A549 (cell line): ENCODE results near the gene NSUN6. TPM values are rescaled to one million over a fixed set of nuclear protein-coding genes. Genes with fewer than 3 reads are reported as not detected.

ENCODE experiments used
- ATAC-seq, 2 experiments: fragments of 200-7000 bp in 1 of 2; fragments of >200 bp in 1 of 2; cut with Nextera tagmentation in 1 of 2; cut with Tn5 transposase in 1 of 2; 3 replicates each; pipeline versions ENCODE4 v1.8.0 to v1.9.1; 2018 to 2020; ENCODE audit warnings: mild to moderate bottlenecking in 1 of 2, moderate library complexity in 1 of 2
- CTCF ChIA-PET: fragments of 300-600 bp; sonication (Branson Sonifier 250); formaldehyde crosslinking; extraction: SDS; loops from one replicate; lab custom pipeline; 2021; ENCODE audit warnings: antibody characterized with exemption, inconsistent platforms; lab: Yijun Ruan, JAX
- POLR2A ChIA-PET: fragments of 350-600 bp; formaldehyde crosslinking; extraction: SDS; loops from one replicate; lab custom pipeline; 2021; ENCODE audit warnings: antibody characterized with exemption, inconsistent platforms; lab: Yijun Ruan, JAX
- DNase-seq, 2 experiments: peaks; one replicate each; pipeline versions ENCODE4 v3.0.0 to v3.0.0-alpha.2; 2011 to 2016; ENCODE audit warnings: low read depth in 1 of 2, low spot score in 1 of 2
- FAIRE-seq: peaks from 2 replicates; lab custom pipeline; 2011; peaks lifted over from hg19 to GRCh38; lab: Jason Lieb, UNC
- H3K27ac ChIP-seq, 2 experiments: fragments of >200 bp; sonication (Bioruptor Twin); formaldehyde crosslinking; 3 replicates each; pipeline ENCODE4 v1.5.1; 2016 to 2017
- H3K4me1 ChIP-seq: fragments of >200 bp; sonication (Bioruptor Twin); formaldehyde crosslinking; 3 replicates; pipeline ENCODE4 v1.6.1; 2016
- H3K4me2 ChIP-seq: fragments of >200 bp; sonication (Bioruptor Twin); formaldehyde crosslinking; 3 replicates; pipeline ENCODE4 v1.6.1; 2016
- H3K4me3 ChIP-seq: fragments of >200 bp; sonication (Bioruptor Twin); formaldehyde crosslinking; 3 replicates; pipeline ENCODE4 v1.5.1; 2016
- H3K9me3 ChIP-seq: fragments of >200 bp; sonication (Bioruptor Twin); formaldehyde crosslinking; 3 replicates; pipeline ENCODE4 v1.6.1; 2016
- BCL3 ChIP-seq: fragments of >200 bp; sonication (Bioruptor Twin); formaldehyde crosslinking; IDR thresholded peaks from 3 replicates; pipeline ENCODE4 v1.6.1; 2016
- BHLHE40 ChIP-seq: IDR thresholded peaks from 2 replicates; pipeline ENCODE4 v1.6.1; 2012; ENCODE audit warnings: low read depth, low read length, inconsistent platforms
- CBX8 ChIP-seq: fragments of 200-600 bp; sonication (generic); IDR thresholded peaks from 2 replicates; pipeline ENCODE4 v1.6.1; 2016
- CHD2 ChIP-seq: fragments of 150-350 bp; IDR thresholded peaks from 2 replicates; pipeline ENCODE4 v1.6.1; 2014; ENCODE audit warnings: low read length; ENCODE audit not compliant: partially characterized antibody
- CHD4 ChIP-seq: fragments of 200-600 bp; sonication (generic); IDR thresholded peaks from 2 replicates; pipeline ENCODE4 v1.6.1; 2016; ENCODE audit warnings: antibody characterized with exemption, mild to moderate bottlenecking, borderline replicate concordance
- CTCF ChIP-seq: fragments of >200 bp; sonication (Bioruptor Twin); formaldehyde crosslinking; IDR thresholded peaks from 3 replicates; pipeline ENCODE4 v1.5.1; 2016
- E2F6 ChIP-seq: IDR thresholded peaks from 2 replicates; pipeline ENCODE4 v1.6.1; 2012; ENCODE audit warnings: low read depth, borderline replicate concordance
- EHMT2 ChIP-seq: fragments of 200-600 bp; sonication (generic); IDR thresholded peaks from 2 replicates; pipeline ENCODE4 v1.6.1; 2016; ENCODE audit warnings: antibody characterized with exemption, low read depth, mild to moderate bottlenecking, moderate library complexity
- EP300 ChIP-seq, 2 experiments: fragments of >200 bp; sonication (Bioruptor Twin); formaldehyde crosslinking; IDR thresholded peaks; 2 replicates in 1 of 2; 3 replicates in 1 of 2; pipeline ENCODE4 v1.6.1; 2016 to 2017
- ESRRA ChIP-seq: fragments of 150-350 bp; IDR thresholded peaks from 2 replicates; pipeline ENCODE4 v1.6.1; 2014; ENCODE audit warnings: mild to moderate bottlenecking, low read length, borderline replicate concordance
- FOSB ChIP-seq: fragments of 250-450 bp; sonication (Bioruptor Pico); IDR thresholded peaks from 2 replicates; pipeline ENCODE4 v1.5.0; 2020; ENCODE audit warnings: mild to moderate bottlenecking, moderate library complexity
- HES2 ChIP-seq: fragments of >200 bp; sonication (Bioruptor Twin); formaldehyde crosslinking; IDR thresholded peaks from 2 replicates; pipeline ENCODE4 v1.6.1; 2016
- HOXB13 ChIP-seq: fragments of 250-450 bp; sonication (Bioruptor Pico); IDR thresholded peaks from 2 replicates; pipeline ENCODE4 v1.5.0; 2020; ENCODE audit warnings: low read depth, mild to moderate bottlenecking, moderate library complexity
- KDM5A ChIP-seq: fragments of 200-600 bp; sonication (generic); IDR thresholded peaks from 2 replicates; pipeline ENCODE4 v1.6.1; 2016; ENCODE audit warnings: antibody characterized with exemption, mild to moderate bottlenecking
- NFE2L2 ChIP-seq: fragments of 150-350 bp; conservative IDR thresholded peaks from 2 replicates; pipeline ENCODE4 v1.6.1; 2014; ENCODE audit warnings: low read length
- NPAS2 ChIP-seq: fragments of 250-450 bp; sonication (Bioruptor Pico); IDR thresholded peaks from 2 replicates; pipeline ENCODE4 v1.8.0; 2022; ENCODE audit warnings: mild to moderate bottlenecking, moderate library complexity, borderline replicate concordance
- PBX3 ChIP-seq: IDR thresholded peaks from 2 replicates; pipeline ENCODE4 v1.6.1; 2012
- POLR2AphosphoS2 ChIP-seq: conservative IDR thresholded peaks from 2 replicates; pipeline ENCODE4 v1.6.1; 2012; ENCODE audit warnings: low read length, improper control_type of control experiment, inconsistent platforms
- RAD21 ChIP-seq, 2 experiments: fragments of >200 bp in 1 of 2; sonication (Bioruptor Twin) in 1 of 2; formaldehyde crosslinking in 1 of 2; IDR thresholded peaks in 1 of 2; conservative IDR thresholded peaks in 1 of 2; 2 replicates in 1 of 2; 3 replicates in 1 of 2; pipeline ENCODE4 v1.6.1; 2012 to 2018; ENCODE audit warnings: inconsistent platforms in 1 of 2
- RCOR1 ChIP-seq: fragments of 150-350 bp; IDR thresholded peaks from 2 replicates; pipeline ENCODE4 v1.6.1; 2014; ENCODE audit warnings: antibody characterized with exemption, low read length, low read depth
- RFX5 ChIP-seq: fragments of 450-650 bp; IDR thresholded peaks from 2 replicates; pipeline ENCODE4 v1.7.1; 2014; ENCODE audit warnings: antibody characterized with exemption, mild to moderate bottlenecking, moderate library complexity
- ZC3H11A ChIP-seq: fragments of 450-650 bp; IDR thresholded peaks from 2 replicates; pipeline ENCODE4 v1.6.1; 2014; ENCODE audit warnings: antibody characterized with exemption, mild to moderate bottlenecking
- ZNF302 ChIP-seq: fragments of 250-450 bp; sonication (Bioruptor Pico); IDR thresholded peaks from 2 replicates; pipeline ENCODE4 v1.9.0; 2021; ENCODE audit warnings: inconsistent platforms, mild to moderate bottlenecking, moderate library complexity
- ZSCAN20 ChIP-seq: fragments of 250-450 bp; sonication (Bioruptor Pico); IDR thresholded peaks from 2 replicates; pipeline ENCODE4 v1.8.0; 2022; ENCODE audit warnings: mild to moderate bottlenecking, moderate library complexity
- WGBS: methylation state at CpG from one replicate; pipeline ENCODE4 v1.1.6; 2017; ENCODE audit errors: missing lambda C conversion rate; 5-methylcytosine and 5-hydroxymethylcytosine counted together
- polyA plus RNA-seq, 4 experiments: library from polyadenylated mRNA; depleted of rRNA in 3 of 4; stranded (reverse); fragments of >200 nt; fragmentation: RNase III in 1 of 4; extraction: RNeasy Plus Mini Kit Qiagen cat#74134 plus additional on column Dnase treatment in 1 of 4; gene quantifications; 2 replicates in 3 of 4; 3 replicates in 1 of 4; pipeline ENCODE4 v1.2.3, GENCODE V29; 2011 to 2017
- TF ChIP-seq, protein P1 (sequence below): fragments of 250-450 bp; sonication (Bioruptor Pico); IDR thresholded peaks from 2 replicates; pipeline ENCODE4 v1.5.0; 2021; ENCODE audit warnings: mild to moderate bottlenecking, moderate library complexity, borderline replicate concordance

Gene NSUN6
- polyA plus RNA-seq, 2 of the 4 experiments (the other 2 are of a cell fraction), result 6.5 to 14.7 TPM

DNA sequence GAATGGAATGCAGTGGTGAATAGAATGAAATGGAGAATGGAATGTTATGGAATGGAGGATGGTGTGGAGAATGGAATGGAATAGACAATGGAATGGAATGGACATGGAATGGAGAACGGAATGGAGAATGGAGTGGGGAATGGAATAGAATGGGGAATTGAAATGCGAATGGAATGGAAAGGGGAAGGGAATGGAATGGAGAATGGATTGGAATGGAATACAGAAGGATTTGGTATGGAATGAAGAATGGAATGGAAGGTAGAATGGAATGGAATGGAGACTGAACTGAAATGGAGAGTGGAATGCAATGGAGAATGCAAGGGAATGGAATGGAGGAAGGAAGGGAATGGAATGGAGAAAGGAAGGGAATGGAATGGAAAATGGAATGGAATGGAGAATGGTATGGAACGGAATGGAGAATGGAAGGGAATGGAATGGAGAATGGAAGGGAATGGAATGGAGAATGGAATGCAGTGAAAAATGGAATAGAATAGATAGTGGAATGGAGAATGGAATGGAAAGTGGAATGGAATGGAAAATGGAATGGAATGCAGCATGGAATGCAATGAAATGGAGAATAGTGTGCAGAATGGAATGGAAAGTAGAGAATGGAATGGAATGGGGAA, 94.8 kb downstream of the NSUN6 start:
- TF ChIP-seq FOSB (CRISPR knock-in tag) (no peak), RFX5 (no peak), CBX8 (no peak), EHMT2 (no peak), NPAS2 (CRISPR knock-in tag) (no peak), EP300 (IDR thresholded peaks at IDR 0.05) (no peak), E2F6 (no peak), RAD21 (conservative IDR thresholded peaks at IDR 0.05 in 1 of 2, IDR thresholded peaks at IDR 0.05 in 1 of 2) (no peak), NFE2L2 (no peak), POLR2AphosphoS2 (no peak), CTCF (no peak), ZNF302 (CRISPR knock-in tag) (no peak)
- TF ChIP-seq, protein P1, sequence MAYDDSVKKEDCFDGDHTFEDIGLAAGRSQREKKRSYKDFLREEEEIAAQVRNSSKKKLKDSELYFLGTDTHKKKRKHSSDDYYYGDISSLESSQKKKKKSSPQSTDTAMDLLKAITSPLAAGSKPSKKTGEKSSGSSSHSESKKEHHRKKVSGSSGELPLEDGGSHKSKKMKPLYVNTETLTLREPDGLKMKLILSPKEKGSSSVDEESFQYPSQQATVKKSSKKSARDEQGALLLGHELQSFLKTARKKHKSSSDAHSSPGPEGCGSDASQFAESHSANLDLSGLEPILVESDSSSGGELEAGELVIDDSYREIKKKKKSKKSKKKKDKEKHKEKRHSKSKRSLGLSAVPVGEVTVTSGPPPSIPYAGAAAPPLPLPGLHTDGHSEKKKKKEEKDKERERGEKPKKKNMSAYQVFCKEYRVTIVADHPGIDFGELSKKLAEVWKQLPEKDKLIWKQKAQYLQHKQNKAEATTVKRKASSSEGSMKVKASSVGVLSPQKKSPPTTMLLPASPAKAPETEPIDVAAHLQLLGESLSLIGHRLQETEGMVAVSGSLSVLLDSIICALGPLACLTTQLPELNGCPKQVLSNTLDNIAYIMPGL (CRISPR knock-in tag), result no peak
- POLR2A ChIA-PET, result no interaction called here
- Histone ChIP-seq H3K4me3 (no peak overlapping the region), H3K27ac (no peak overlapping the region), H3K4me1 (no peaks in the 10 kb centered on the region), H3K4me2 (no peak overlapping the region), H3K9me3 (0 out of 3 replicates have a peak, but pooled peaks cover 4% of the 10 kb centered on the region)
- FAIRE-seq, result no peak
- 87% methylated on average over 3 of the region's 3 CpGs for WGBS
- CTCF ChIA-PET, result no interaction called here
- no peak for ATAC-seq
- DNase-seq, result no peak

DNA sequence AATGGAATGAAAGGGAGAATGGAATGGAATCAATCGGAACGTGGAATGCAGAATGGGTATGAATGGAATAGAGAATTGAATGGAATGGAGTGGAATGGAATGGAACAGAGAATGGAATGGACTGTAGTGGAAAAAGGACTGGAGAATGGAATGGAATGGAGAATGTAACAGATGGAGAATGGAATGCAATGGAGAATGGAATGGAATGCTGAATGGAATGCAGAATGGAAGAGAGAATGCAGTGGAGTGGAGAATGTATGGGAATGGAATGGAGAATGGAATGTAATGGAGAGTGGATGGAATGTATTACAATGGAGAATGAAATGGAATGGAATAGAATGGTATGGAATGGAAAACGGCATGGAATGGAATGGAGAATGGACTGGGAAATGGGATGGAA, 96.9 kb downstream of the NSUN6 start:
- ATAC-seq (no peak), FAIRE-seq (no peak), DNase-seq (no peak)
- WGBS, result 83% methylated on average over 3 of the region's 3 CpGs
- Histone ChIP-seq H3K4me2 (no peak overlapping the region), H3K27ac (no peak overlapping the region), H3K4me1 (no peaks in the 10 kb centered on the region), H3K4me3 (no peak overlapping the region), H3K9me3 (0 out of 3 replicates have a peak, but pooled peaks cover 4% of the 10 kb centered on the region)
- CTCF ChIA-PET, result no interaction called here
- POLR2A ChIA-PET, result no interaction called here
- TF ChIP-seq ZNF302 (CRISPR knock-in tag) (no peak), CHD4 (no peak), ESRRA (no peak), FOSB (CRISPR knock-in tag) (no peak), E2F6 (no peak), BCL3 (no peak), BHLHE40 (no peak), RCOR1 (no peak), HOXB13 (CRISPR knock-in tag) (no peak), KDM5A (no peak), CHD2 (no peak), HES2 (no peak), ZC3H11A (no peak), RFX5 (no peak), EP300 (IDR thresholded peaks at IDR 0.05) (no peak), ZSCAN20 (CRISPR knock-in tag) (no peak), PBX3 (no peak)
